ENCODE measurements around the gene CCDC159.
"Not testable (repeated sequence)": the region's sequence is repeated elsewhere in the genome, so short reads cannot be mapped to it uniquely, and the experiment has no call there.

Gene CCDC159

GRCh38 chr19:11338121-11338520 lies 8.2 kb upstream of the CCDC159 start:
- DNase-seq (ENCODE audit: low read depth) = no peak

GRCh38 chr19:11338569-11339253 lies 7.6 kb upstream of the CCDC159 start:
- no peak for DNase-seq (ENCODE audit: low read depth)

DNA sequence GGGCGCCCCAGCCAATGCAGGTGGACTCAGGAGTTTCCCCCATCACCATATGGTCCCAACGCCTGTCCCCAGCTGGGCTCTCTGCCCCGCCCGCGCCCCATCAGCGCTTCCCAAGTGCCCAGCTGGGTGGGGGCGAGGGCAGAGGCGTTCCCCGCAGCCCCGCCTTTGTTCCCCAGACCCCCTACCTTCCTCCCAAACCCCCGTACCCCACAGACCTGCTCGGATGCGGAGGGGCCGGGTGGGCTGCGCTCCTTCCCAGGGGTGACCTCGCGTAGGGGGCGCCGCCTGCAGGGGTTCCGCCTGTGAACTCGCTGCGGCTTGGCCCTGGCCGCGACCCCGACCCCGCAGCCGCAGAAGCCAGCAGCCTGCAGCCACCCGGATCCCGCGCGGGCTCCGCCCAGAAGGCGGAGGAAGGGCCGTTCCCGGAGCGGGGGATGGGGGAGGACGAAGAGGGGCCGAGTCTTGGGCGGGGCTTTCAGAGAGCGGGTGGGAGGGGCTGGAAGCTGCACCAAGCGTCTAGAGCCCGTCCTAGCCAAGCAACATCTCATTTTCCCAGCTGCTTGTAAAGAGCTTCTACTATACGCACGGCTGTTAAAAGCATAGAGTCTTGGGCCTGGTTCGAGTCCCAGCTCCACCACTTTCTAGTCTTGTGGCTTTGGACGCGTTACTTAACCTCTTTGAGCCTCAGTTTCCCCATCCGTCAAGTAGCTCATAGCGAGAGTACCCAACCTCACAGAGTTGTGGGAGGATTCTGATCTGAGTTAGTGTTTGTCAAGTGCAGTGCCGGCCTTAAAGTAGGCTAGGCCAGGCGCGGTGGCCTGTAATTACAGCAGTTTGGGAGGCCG lies 6.8 kb upstream of the CCDC159 start, which contains the start of gene RAB3D:
Gene RAB3D (minus strand): TSS at position 404 of the 845 bp plus-strand sequence. CDS start 2,258 bp downstream, outside the sequence.
- DNase-seq (ENCODE audit: low read depth) = peak; percentile 26

DNA sequence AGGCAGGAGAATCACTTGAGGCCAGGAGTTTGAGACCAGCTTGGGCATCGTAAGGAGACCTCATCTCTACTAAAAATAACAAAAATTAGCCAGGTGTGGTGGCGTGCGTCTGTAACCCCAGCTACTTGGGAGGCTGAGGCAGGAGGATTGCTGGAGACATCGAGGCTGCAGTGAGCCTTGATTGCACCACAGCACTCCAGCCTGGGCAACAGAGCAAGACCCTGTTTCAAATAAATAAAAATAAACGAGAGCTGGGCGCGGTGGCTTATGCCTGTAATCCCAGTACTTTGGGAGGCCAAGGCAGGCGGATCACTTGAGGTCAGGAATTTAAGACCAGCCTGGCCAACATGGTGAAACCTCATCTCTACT lies 6.2 kb upstream of the CCDC159 start:
- DNase-seq (ENCODE audit: low read depth) = not testable (repeated sequence)

GRCh38 chr19:11342429-11342828 lies 3.9 kb upstream of the CCDC159 start:
- DNase-seq (ENCODE audit: low read depth) = no peak

- no peak for DNase-seq (ENCODE audit: low read depth)
Measured at GRCh38 chr19:11345122-11345803, 1.1 kb upstream of the CCDC159 start.

GRCh38 chr19:11347546-11348039 lies 1.3 kb downstream of the CCDC159 start:
- DNase-seq (ENCODE audit: low read depth) = no peak

GRCh38 chr19:11349171-11349570 lies 2.9 kb downstream of the CCDC159 start:
- no peak for DNase-seq (ENCODE audit: low read depth)

GRCh38 chr19:11354102-11354501 lies 7.8 kb downstream of the CCDC159 start:
- DNase-seq (ENCODE audit: low read depth) = not testable (repeated sequence)

DNA sequence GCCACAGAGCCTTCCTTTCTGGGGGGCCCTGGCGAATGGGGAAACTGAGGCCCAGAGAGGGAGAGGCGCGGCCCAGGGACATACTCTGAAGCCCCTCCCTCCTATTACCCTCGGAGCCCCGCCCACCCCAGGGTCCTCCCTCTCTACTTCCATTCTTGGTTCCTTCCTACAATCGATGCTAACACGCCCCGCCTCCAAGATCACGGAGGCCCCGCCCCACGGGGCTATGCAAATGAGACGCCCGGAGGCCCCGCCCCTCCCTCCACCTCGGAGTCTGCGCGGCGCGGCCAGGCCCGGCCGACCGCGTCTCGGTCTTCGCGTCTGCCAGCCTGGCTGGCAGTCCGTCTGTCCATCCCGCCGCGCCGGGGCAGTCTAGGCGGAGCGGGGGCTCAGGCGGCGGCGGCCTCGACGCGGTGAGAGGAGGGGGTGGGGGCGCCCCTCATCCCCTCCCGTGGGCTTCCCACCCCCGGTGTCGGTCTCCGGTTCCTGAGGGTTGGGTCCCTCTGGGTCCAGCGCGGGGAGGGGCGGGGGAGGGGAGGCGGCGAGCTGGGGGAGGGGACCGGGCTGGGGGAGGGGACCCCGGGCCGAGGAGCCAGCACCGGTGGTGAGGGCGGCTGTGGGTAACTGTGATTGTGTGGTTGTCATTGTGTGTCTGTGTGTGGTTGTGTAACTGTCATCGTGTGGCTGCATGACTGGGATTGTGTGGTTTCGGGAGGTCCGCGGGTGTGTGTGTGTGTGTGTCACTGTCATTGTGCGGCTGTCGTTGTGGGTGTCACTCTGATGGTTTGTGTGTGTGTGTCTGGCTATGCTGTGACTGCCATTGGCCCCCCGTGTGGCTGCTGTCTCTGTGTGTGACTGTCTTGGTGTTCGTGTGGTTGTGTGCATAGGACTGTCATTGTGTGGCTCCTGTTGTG lies 9.1 kb downstream of the CCDC159 start, which contains the start of gene PLPPR2:
Gene PLPPR2 (plus strand): TSS at position 273 of the 914 bp plus-strand sequence. CDS start 2,242 bp downstream, outside the sequence.
- DNase-seq (ENCODE audit: low read depth) = peak; percentile 74

DNA sequence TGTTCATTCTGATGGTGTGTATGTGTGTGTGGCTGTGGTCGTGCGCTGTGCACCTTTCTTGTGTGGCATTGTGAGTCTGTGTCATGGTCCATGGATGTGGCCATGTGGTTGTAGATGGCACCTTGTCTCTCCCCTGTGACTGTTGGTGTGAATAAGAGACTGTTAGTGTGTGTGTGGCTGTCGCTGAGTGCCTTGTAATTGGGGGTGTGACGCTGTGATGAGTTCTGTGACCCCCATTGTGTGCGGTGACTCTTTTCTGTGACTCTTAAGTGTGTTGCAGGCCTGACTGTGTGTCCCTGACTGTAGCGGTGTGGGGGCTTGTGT lies 9.7 kb downstream of the CCDC159 start:
- no peak for DNase-seq (ENCODE audit: low read depth)

- no peak for DNase-seq (ENCODE audit: low read depth)
Measured at GRCh38 chr19:11356676-11357550, 10.6 kb downstream of the CCDC159 start.

GRCh38 chr19:11359421-11359820 lies 13.1 kb downstream of the CCDC159 start:
- no peak for DNase-seq (ENCODE audit: low read depth)

GRCh38 chr19:11361037-11361770 lies 14.9 kb downstream of the CCDC159 start:
- no peak for DNase-seq (ENCODE audit: low read depth)

DNA sequence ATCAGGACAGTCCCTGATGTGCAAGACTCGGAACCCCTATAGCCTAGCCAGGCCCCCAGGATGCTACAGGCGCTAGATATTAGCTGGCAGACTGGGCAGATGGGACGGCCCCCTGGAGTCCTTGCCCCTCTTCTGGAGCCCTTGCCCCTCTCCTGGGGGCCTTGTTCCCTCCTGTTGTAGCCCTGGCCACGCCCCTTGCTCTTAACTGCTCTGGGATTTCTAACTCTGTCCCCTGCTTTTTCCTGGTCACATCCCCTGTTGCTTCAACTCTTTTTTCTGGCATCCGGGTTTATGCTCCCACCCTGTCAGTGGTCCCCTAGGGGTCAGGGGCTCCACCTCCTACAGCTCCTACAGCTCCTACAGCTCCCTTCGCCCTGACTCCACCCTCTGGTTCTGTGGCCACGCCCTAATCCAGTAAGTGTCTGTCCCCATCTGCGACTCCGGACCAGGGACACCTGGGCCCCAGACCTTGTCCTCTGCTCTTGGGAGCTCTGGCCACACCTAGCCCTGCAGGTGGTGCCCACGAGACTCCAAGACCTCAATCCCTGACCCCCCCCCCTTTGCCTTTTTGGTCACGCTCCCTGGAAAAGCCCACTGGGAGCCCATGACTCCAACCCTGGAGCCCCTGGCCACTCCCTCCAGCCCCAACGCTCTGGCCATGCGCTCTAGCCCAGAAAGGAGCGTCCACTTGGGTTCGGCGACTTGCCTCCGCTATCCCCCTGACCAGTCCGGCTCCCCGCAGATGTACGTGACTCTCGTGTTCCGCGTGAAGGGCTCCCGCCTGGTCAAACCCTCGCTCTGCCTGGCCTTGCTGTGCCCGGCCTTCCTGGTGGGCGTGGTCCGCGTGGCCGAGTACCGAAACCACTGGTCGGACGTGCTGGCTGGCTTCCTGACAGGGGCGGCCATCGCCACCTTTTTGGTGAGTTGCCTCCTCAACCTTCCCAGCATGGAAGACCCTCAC lies 15.7 kb downstream of the CCDC159 start:
- DNase-seq (ENCODE audit: low read depth) = no peak

DNA sequence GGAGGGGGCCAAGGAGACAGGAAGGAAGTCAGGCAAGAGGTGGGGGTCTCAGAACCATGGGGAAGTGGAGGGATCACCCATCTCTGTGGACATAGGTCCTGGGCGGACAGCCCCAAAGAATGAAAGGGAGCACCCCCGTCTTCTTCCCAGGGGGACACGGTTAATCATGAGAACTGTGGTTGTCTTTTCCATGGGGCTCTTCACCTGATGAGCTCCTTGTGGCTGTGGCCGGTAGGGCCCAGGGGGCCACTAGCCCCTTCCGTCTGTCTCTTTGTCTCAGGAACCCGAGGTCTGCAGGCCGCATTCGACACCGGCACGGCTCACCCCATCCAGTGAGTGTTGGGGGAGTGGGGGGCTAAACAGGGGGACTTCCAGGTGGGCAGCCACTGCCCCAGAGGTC lies 17.6 kb downstream of the CCDC159 start:
- no peak for DNase-seq (ENCODE audit: low read depth)

- no peak for DNase-seq (ENCODE audit: low read depth)
Measured at GRCh38 chr19:11364296-11364904, 18.1 kb downstream of the CCDC159 start.

GRCh38 chr19:11364935-11365334 lies 18.6 kb downstream of the CCDC159 start:
- no peak for DNase-seq (ENCODE audit: low read depth)

Measured in HS-5 (cell line).